Dermis blood vessel endothelial cell (primary cell): Measurements from ENCODE around the gene TRMT10C. TPM values are rescaled to one million over a fixed set of nuclear protein-coding genes. Genes with fewer than 3 reads are reported as not detected.
"Not testable (repeated sequence)": the region's sequence is repeated elsewhere in the genome, so short reads cannot be mapped to it uniquely, and the experiment has no call there.

Experiments
- DNase-seq: peaks from one replicate; pipeline ENCODE4 v3.0.0; 2010
- total RNA-seq: library from RNA; depleted of rRNA; stranded (reverse); fragments of >200 nt; gene quantifications from 2 replicates; pipeline ENCODE4 v1.2.3, GENCODE V29; 2014

TRMT10C gene
- 30.6 and 36.1 TPM in 2 replicates for total RNA-seq

DNA sequence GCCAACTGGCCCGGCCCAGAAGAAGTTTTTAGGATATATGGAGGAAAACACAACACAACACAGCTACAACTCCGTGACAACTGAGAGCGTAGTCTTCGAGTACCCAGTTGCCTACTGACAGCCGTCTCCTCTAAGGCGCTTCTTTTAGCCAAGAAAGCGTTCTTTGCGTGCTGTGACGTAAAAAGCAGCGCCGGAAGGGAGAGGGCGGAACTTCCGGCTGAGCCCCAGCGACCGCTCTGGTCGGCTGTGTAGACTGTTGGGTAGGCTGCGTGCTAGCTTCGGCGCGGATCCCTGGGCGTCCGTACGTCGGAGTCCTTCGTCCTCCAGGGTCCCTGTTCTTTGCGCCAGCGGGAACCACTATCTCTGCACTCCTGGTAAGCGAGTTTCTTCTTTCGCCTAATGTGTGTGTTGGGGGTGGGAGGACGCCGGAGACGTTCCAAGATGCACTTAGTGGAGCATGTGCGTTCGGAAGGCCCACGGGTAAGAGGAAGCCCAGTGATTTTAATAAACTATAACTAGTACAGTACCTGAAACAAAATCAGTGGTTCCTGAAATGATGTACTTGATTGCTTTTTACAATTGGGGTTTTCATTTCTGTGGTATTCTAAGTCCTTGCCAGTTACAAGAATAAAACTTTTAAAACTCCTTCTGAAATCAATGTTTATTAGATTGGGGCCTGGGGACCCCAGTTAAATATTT is at the start of gene TRMT10C:
Gene TRMT10C, plus strand, starts transcription at position 239 of the 699 bp plus-strand sequence. CDS start 2,914 bp downstream, outside the sequence.
- peak; percentile 96 for DNase-seq

DNA sequence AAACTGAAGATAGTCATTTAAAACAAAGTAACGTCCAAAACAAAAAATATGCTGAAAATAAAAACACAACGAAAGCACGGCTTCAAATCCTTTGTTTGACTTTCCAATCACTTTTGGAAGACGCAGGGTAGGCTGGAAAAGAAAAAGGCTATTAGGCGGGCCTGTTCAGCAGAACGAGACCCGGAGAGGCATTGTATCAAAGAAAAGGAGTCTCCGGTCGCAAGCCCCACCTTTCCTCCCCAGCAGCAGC is 49.3 kb upstream of the TRMT10C start:
- DNase-seq, result no peak

DNA sequence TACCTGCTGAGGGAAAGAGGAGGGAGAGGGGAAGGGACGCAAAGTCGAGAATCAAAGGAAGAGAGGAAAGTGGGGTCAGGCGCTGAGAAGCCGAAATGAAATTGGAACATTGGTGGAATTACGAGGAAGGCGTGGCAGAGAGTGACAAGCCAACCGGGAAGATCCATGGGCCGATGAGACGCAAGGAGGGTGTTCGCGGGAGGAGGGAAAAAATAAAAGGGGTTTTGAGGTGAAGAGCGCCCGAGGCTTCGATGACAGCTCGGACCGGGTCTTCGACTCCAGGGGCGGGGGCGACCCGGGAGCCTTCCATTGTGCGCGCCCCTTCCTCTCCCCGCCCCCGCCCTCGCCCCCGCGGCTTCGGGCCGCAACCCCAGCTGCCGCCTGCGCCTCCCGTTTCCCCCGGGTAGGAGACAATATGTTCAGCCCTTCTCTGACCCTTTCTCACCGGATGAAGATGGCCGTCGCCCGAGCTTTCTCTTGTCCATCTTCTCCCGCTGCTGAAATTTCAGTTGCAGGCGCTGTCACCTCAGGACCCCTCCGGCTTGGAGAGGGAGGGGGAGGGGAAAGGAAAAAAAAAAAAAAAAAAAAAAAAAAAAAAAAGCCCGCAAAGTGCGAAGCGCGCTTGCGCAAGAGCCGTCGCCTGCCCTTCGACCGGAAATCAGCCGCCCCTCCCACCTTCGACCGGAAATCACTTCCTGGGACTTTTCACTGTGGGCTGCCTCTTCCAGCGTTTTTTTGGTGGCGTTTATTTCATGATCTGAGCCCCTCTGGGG is 48.8 kb upstream of the TRMT10C start, which contains the start of gene SENP7:
Gene SENP7, minus strand, starts transcription at position 567 of the 773 bp plus-strand sequence. Its CDS starts 82 bp downstream, at position 485.
- DNase-seq, result peak; percentile 81

DNA sequence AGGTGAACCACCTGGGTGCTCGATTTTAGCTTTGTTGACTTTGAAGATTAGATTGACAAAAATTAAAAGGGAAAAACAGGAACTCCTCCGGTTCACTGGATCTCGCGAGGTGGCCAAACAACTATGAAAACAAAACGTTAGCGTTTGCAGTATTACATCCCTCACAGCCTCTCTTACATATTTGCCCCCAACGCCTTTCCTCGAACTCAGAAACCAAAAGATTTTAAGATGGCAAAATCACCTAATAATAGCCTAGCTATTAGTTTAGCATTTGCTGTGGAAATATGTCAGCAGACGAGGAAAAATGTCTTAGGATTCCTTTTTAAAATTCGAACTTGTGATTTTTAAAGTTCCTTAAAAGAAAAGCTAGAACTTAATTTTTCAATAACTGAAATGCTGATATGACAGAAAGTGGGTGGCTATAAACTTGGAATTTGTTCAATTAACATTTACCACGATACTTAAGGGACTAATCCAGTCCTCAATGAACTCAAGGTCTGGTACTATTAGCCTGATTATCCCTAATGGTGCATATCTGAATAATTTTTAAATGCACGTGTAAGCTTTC is 48.2 kb upstream of the TRMT10C start:
- DNase-seq, result no peak

DNA sequence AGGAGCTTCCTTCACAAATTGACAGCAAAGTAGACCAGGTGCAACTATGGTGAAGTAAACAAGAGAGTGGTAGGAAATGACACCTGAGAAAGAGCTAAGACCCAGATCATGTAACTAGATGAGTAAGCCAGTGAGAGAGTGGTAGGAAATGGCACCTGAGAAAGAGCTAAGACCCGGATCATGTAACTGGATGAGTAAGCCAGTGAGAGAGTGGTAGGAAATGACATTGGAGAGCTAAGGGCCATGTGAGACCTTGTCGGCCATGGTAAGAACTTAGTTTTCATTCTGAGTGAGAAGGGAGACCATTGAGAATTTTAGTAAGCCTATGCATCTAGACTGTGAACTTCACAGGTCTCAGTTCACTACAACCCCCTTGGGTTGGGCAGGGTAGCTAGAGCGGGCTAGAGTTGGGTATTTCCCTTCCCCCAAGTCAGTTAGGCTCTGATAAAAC is 43.2 kb upstream of the TRMT10C start:
- peak; percentile 32 for DNase-seq

DNA sequence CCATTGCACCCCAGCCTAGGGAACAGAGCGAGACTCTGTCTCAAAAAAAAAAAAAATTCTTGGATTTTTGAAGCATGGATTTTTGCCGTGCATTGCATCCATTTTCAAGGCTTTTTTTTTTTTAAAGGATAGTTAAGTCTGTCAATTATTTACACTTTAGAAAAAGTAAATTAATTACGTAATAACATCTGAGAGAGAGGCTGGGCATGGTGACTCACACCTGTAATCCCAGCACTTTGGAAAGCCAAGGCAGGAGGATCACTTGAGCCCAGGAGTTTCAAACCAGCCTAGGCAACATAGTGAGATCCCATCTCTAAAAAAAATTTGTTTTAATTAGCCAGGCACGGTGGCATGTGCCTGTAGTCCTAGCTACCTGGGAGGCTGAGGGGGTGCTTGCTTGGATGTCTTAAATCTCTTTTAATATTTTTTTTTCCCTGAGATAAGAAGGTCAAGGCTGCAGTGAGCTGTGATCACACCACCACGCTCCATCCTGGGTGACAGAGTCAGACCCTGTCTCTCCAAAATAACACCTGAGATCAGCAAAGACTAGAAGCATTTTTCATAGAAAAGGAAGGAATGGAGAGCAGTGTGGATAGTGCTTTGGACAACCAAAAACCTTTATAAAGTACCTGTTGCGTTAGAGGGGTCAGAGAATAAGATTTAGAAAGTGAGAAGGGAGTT is 41.8 kb upstream of the TRMT10C start:
- no peak for DNase-seq

DNA sequence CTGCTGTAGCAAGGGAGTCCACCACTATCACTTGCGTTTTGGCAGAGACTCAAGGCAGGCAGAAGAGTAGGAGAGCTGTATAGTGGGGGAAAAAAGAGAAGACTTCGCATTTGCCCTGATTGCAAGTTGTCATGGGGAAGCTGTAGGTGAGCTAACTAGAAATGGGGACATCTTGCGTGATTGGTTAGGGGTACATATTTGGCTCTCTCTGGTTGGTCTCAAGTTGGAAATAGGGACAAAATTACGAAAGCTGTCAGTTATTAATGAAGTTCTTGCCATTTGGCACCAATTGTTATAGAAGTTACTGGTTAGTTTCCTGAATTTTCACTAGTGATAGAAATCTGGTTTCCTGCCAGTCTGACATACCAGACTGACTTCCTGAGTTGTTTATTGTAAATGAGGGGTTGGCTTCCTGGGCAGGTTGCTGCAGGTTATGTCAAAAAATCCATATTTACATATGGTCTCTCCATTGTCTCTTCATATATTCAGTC is 40.4 kb upstream of the TRMT10C start:
- peak; percentile 81 for DNase-seq

DNA sequence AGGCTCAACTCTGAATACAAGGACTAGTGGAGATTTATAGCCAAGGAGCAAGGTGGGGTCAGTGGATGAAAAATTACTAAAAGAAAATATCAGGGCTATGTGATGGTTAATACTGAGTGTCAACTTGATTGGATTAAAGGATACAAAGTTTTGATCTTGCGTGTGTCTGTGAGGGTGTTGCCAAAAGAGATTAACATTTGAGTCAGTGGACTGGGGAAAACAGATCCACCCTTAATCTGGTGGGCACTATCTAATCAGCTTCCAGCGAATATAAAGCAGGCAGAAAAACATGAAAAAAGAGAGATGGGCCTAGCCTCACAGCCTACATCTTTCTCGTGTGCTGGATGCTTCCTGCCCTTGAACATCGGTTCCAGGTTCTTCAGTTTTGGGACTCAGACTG is 34.2 kb upstream of the TRMT10C start:
- no peak for DNase-seq

DNA sequence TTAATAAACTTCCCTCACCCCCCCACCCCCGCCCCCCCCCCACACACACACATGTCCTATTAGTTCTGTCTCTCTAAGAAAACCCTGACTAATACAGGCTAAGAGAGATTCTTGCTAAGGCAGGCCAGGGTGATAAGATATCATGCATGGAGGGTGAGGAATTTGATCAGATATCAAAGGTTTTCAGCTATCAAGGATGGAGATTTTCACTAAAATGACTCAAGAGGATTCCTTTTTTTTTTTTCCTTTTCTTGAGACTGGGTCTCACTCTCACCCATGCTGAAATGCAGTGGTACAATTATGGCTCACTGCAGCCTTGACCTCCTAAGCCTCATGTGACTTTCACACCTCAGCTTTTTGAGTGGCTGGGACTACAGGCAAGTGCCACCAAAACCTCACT is 33.8 kb upstream of the TRMT10C start:
- DNase-seq, result no peak

DNA sequence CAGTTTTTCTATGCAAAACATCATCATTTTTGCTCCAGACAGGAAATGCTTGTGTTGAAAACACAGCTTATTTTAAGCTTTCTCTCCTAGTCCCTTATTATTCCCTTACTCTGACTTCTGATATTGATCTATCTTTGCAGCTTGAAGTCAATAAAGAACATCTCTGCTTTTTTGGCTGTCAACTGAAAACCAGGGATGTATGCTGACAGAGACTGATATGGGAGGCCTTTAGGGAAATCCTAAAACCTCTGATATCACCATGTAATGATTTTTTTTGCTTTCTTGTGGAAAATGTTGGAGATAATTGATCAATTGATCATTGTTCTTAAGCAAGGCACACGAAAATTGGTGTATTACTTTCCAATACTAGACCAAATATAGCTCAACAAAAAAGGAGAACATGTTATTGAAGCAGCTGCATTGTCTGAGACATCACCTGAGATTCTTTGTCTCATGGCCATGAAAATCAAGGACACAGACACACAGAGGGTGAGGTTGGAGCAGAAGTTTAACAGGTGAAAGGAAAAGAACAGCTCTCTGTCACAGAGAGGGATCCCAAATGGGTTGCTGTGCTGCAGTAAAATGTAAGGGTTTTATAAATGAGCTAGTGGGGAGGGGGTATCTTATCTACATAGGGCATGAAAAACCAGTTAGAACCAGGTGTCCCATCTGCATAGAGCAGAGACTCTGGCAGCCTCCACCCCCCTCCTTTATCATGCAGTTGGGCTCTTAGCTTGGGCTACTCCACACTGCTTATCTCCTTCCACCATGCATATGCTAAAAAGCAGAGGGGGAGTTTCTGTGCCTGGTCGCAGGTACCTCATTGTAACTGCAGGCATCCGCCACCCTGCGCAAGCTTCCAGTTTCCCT is 31.6 kb upstream of the TRMT10C start:
- no peak for DNase-seq

DNA sequence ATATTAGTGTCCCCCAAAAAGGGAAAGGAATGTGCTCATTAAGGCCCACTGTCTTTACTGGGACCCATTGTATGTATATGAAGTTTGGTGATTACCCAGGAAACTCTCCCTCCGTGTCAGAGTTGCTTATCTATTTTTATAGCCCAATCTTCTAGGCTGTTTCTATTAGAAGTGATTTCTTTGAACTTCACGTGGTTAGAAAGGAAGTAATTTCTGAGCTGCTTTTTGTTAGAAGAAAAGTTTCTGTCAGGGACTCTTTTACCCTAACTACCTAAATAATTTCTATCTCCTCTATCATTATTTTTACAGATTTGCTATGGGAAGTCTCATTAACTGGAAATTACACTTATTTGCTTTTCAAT is 31.0 kb upstream of the TRMT10C start:
- DNase-seq, result no peak

DNA sequence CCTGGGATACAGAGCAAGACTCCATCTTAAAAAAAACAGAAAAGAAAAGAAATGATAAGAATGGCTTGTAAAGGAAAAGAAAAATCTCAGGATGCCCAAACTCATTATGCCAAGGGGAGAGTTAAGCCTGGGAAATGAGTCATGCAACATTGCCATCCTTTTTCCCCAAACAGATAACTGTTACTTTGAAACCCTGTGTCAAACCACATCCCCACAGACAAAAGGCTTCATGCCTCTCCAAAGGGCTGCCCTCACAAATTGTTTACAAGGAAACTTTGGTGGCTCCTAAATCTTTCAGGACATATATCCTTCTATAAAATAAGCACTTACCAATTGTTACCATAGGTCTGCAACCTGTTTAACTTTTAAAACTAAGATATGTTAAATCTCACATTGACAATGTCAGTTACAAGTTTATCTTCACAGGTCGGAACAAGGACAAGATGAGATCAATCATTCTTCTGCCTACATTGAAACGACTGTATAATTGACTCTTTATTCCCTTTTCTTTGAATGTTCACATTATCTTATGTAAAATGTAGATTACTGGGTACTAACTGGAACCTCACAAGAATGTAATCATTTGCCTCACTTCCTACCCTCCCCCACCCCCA is 30.1 kb upstream of the TRMT10C start:
- peak; percentile 31 for DNase-seq

DNA sequence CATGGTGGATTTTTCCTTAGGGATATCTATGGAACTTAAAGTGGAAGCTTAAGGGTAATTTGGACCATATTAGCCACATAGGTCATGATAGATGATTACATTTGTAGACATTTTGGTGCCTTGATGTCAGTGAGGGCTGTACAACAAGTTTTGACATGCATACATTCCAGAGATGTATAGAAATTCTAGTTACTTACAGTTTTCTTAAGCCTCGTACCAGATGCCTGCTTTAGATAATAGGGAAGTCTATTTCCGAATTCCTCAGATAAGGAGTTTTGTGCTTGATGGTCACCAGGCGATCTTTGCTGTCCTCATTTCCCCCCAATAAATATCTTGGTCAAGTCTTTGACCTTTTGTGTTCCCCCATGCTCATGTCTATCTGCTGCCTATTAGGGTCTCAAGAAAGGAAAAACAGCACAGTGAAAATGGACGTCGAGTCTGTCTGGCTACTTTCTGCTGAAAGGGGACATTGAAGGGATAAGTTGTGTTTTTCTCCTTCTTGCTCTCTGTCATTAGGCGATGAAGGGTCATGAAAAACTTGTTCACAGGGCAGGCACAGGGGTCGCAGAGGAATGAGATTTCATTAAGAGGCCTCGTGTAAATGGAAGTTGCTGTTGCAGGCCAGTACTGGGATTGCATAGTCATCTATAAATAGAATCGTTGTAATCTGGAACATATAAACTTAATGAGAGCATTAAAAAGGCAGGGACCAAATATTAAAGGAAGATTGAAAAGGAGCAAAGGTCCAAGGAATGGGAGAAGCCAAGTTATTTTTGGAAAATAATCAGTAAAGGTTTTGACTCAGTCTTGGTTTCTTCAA is 28.7 kb upstream of the TRMT10C start:
- no peak for DNase-seq

DNA sequence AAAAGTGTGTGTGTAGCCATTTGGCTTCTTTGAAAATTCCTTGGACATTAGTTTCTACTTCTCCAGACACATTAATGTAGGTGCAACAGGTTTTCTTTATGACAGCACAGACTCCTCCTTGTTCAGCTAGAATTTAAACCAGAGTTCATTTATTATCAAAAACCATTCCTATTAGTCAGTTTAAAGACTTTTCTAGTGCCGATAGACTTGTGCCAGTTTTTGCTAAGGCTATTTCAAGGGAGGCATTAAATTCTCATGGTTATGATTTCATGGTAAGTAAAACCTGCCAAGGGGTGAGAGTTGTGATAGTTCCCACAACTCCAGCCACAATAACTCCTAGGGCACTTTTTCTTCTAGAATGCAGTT is 28.1 kb upstream of the TRMT10C start:
- DNase-seq, result no peak

DNA sequence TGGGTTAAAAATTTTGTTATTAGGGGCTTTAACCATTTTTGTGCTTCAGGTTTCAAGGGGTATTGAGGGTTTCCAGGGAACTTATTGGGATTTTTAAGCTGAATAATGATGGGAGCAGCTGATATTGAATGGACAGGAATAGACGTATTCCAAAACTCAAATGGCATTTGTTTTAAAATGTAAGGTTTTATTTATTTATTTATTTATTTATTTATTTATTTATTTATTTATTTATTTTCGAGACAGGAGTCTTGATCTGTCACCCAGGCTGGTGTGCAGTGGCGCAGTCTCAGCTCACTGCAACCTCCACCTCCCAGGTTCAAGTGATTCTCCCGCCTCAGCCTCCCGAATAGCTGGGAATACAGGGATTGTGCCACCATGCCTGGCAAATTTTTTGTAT is 26.4 kb upstream of the TRMT10C start:
- no peak for DNase-seq

DNA sequence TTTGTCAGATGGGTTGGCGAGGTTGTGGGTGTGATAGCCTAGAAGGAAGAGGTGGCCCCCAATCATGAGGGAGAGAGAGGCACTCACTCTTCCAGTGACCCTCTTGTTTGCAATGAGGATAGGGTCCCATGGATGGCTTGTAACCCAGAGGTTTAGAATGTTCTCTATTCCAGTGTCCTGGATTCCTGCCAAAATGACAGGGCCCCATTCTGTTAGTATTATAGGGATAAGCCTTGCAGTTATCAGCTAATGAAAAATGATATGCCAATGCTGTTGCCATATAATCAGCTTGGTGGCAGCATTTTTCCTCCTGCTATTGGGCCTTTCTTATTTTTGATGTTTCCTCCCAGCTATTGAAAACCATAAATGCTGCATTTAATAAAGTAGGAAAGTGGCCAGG is 25.4 kb upstream of the TRMT10C start:
- no peak for DNase-seq

DNA sequence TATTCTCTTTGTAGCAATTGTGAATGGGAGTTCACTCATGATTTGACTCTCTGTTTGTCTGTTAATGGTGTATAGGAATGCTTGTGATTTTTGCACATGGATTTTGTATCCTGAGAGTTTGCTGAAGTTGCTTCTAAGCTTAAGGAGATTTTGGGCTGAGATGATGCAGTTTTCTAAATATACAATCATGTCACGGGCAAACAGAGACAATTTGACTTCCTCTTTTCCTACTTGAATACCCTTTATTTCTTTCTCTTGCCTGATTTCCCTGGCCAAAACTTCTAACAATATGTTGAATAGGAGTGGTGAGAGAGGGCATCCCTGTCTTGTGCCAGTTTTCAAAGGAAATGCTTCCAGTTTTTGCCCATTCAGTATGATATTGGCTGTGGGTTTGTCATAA is 24.7 kb upstream of the TRMT10C start:
- DNase-seq, result not testable (repeated sequence)

DNA sequence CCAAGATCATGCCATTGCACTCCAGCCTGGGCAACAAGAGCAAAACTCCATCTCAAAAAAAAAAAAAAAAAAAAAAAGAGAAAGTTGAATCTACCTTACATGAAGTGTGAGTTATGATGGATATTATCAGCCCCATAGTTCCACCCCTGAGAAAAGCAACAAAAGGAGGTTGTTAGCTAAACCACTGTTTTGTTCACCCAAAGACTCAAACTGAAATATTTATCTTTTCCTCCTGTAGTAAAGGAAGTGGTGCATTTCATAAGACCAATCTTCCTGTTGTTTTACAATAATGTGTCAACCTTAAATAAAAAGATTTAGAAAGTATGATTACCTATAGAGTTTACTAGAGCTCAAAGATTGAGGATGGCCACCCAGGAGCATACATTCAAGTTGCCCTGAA is 18.7 kb upstream of the TRMT10C start:
- no peak for DNase-seq

DNA sequence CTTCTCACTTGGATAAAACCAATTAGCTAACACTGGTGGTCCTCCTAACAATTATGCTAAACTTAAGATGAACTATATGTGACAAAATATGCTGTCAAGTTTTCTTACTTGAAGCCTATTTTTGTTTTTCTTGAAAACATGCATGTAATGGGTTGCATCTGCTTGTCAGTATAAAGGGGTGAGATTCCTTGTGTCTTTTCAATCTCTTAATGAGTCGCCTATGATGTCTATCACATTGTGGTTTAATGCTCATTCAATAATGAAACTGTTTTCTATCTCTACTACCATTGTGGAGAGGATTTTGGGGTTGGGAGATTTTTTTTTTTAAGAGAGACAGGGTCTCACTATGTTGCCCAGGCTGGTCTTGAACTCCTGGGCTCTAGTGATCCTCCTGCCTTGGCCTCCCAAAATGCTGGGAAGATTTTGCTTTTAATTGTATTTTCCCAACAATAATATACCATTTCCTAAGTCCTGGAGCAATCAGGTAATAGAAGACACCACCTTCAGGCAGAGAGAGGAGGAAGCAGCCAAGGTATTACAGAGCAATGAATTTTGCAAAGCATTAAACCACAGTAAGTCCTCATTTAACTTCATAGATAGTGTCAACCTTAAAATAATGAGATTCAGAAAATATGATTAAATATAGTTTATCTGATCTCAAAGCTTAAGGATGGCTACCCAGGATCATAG is 17.4 kb upstream of the TRMT10C start:
- no peak for DNase-seq

DNA sequence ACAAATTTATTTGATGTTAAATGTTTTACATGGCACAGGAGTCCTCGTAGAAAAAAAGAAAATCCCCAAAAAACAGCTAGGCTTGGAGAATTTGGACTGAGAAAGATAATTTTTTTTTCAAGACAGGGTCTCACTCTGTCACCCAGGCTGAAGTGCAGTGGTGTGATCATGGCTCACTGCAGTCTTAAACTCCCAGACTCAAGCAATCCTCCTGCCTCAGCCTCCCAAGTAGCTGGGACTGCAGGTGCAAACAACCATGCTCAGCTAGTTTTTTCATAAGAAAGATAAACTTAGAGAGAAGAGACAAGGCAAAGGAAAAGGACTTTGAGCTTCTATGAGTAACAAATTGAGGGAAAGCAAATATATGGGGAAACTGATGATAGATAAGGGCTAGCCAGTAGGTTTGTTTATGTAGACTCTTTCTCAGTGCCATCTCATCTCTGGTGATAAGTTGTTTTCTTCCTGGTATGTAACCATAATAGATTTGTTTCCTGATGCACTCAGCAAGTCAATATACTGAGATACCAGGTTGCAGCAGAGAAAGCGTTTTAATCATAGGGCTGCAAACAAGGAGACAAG is 13.1 kb upstream of the TRMT10C start:
- DNase-seq, result no peak
